HEK293 (cell line): ENCODE results near the gene MPO.
A peak's percentile ranks its signal among the peaks of the same experiment; 100 is the strongest.

Experiments
- CTCF ChIA-PET: fragments of 350-600 bp; formaldehyde crosslinking; extraction: SDS; loops from one replicate; lab custom pipeline; 2021; ENCODE audit warnings: antibody characterized with exemption; lab: Yijun Ruan, JAX
- POLR2A ChIA-PET: fragments of 300-600 bp; formaldehyde crosslinking; extraction: SDS; loops from one replicate; lab custom pipeline; 2020; ENCODE audit warnings: antibody characterized with exemption, inconsistent platforms; lab: Yijun Ruan, JAX
- H3K27ac ChIP-seq: fragments of 200-500 bp; sonication (Bioruptor generic); 2 replicates; pipeline ENCODE4 v1.5.1; 2014; ENCODE audit warnings: low read depth, low read length, control low read depth, inconsistent platforms; ENCODE audit errors: extremely low read depth
- H3K36me3 ChIP-seq, 2 experiments: fragments of 200-500 bp in 1 of 2; sonication (Bioruptor generic) in 1 of 2; 1 replicate in 1 of 2; 2 replicates in 1 of 2; pipeline ENCODE4 v1.5.1; 2014 to 2017; ENCODE audit warnings: inconsistent platforms in 2 of 2, low read length in 2 of 2; ENCODE audit not compliant: control insufficient read depth in 2 of 2, insufficient read depth in 1 of 2
- H3K4me1 ChIP-seq: fragments of 200-500 bp; sonication (Bioruptor generic); 2 replicates; pipeline ENCODE4 v1.5.1; 2014; ENCODE audit warnings: mild to moderate bottlenecking, low read length, inconsistent platforms; ENCODE audit not compliant: control insufficient read depth, insufficient read depth
- H3K4me3 ChIP-seq: 2 replicates; pipeline ENCODE4 v1.5.1; 2011; ENCODE audit warnings: low read depth, mild to moderate bottlenecking, control low read depth, low read length, moderate library complexity
- H3K9me3 ChIP-seq: fragments of 200-500 bp; sonication (Bioruptor generic); 2 replicates; pipeline ENCODE4 v1.5.1; 2014; ENCODE audit warnings: low read depth, low read length, inconsistent platforms; ENCODE audit not compliant: control insufficient read depth, insufficient read depth
- GLI4 ChIP-seq: fragments of 450-650 bp; formaldehyde crosslinking; IDR thresholded peaks from 2 replicates; pipeline ENCODE4 v1.5.1; 2016; ENCODE audit warnings: missing biosample characterization, missing genetic modification characterization
- GLIS2 ChIP-seq: fragments of 450-650 bp; formaldehyde crosslinking; IDR thresholded peaks from 2 replicates; pipeline ENCODE4 v1.5.1; 2016; ENCODE audit warnings: missing biosample characterization, missing genetic modification characterization
- HOXC10 ChIP-seq: sonication (generic); formaldehyde crosslinking; IDR thresholded peaks from 2 replicates; pipeline ENCODE4 v1.8.1; 2023; ENCODE audit warnings: mild to moderate bottlenecking, missing genetic modification reagents
- KLF1 ChIP-seq: fragments of 450-650 bp; formaldehyde crosslinking; IDR thresholded peaks from 2 replicates; pipeline ENCODE4 v1.5.1; 2016; ENCODE audit warnings: missing biosample characterization, missing genetic modification characterization
- KLF10 ChIP-seq: fragments of 450-650 bp; IDR thresholded peaks from 2 replicates; pipeline ENCODE4 v1.5.1; 2018; ENCODE audit warnings: missing biosample characterization, mild to moderate bottlenecking, missing genetic modification characterization
- KLF9 ChIP-seq: fragments of 450-650 bp; formaldehyde crosslinking; IDR thresholded peaks from 2 replicates; pipeline ENCODE4 v1.5.1; 2016; ENCODE audit warnings: missing biosample characterization, missing genetic modification characterization, low read depth
- REPIN1 ChIP-seq: fragments of 450-650 bp; formaldehyde crosslinking; IDR thresholded peaks from 2 replicates; pipeline ENCODE4 v1.5.1; 2017; ENCODE audit warnings: missing biosample characterization, missing genetic modification characterization, low read depth
- SCRT2 ChIP-seq: fragments of 450-650 bp; formaldehyde crosslinking; IDR thresholded peaks from 2 replicates; pipeline ENCODE4 v1.5.1; 2016; ENCODE audit warnings: missing biosample characterization, missing genetic modification characterization
- ZBTB17 ChIP-seq: fragments of 450-650 bp; formaldehyde crosslinking; IDR thresholded peaks from 2 replicates; pipeline ENCODE4 v1.5.1; 2016; ENCODE audit warnings: missing biosample characterization, missing genetic modification characterization
- ZNF112 ChIP-seq: fragments of 450-650 bp; formaldehyde crosslinking; IDR thresholded peaks from 2 replicates; pipeline ENCODE4 v1.5.0; 2017; ENCODE audit warnings: missing biosample characterization, missing genetic modification characterization
- ZNF138 ChIP-seq: fragments of 450-650 bp; formaldehyde crosslinking; IDR thresholded peaks from 2 replicates; pipeline ENCODE4 v1.5.1; 2016; ENCODE audit warnings: missing biosample characterization, missing genetic modification characterization, borderline replicate concordance
- ZNF19 ChIP-seq: fragments of 450-650 bp; formaldehyde crosslinking; IDR thresholded peaks from 2 replicates; pipeline ENCODE4; 2016; ENCODE audit warnings: missing biosample characterization, missing genetic modification characterization, low read depth
- ZNF202 ChIP-seq: fragments of 450-650 bp; formaldehyde crosslinking; IDR thresholded peaks from 2 replicates; pipeline ENCODE4 v1.5.1; 2016; ENCODE audit warnings: missing biosample characterization, missing genetic modification characterization, borderline replicate concordance
- ZNF211 ChIP-seq: fragments of 450-650 bp; formaldehyde crosslinking; IDR thresholded peaks from 2 replicates; pipeline ENCODE4 v1.5.1; 2016; ENCODE audit warnings: low read depth, missing biosample characterization, missing genetic modification characterization
- ZNF274 ChIP-seq, 2 experiments: fragments of 200-500 bp in 1 of 2; fragments of 450-650 bp in 1 of 2; sonication (Bioruptor generic) in 1 of 2; formaldehyde crosslinking in 1 of 2; IDR thresholded peaks; 2 replicates each; pipeline versions ENCODE4 v1.5.1 to v1.6.1; 2014 to 2016; ENCODE audit warnings: borderline replicate concordance in 1 of 2, inconsistent platforms in 1 of 2, low read length in 1 of 2, missing biosample characterization in 1 of 2, missing genetic modification characterization in 1 of 2
- ZNF292 ChIP-seq: fragments of 450-650 bp; formaldehyde crosslinking; IDR thresholded peaks from 2 replicates; pipeline ENCODE4 v1.5.1; 2016; ENCODE audit warnings: low read depth, missing biosample characterization, missing genetic modification characterization, borderline replicate concordance
- ZNF324 ChIP-seq: fragments of 450-650 bp; formaldehyde crosslinking; IDR thresholded peaks from 2 replicates; pipeline ENCODE4 v1.5.1; 2016; ENCODE audit warnings: missing biosample characterization, missing genetic modification characterization
- ZNF549 ChIP-seq: fragments of 450-650 bp; IDR thresholded peaks from 2 replicates; pipeline ENCODE4 v1.5.1; 2018; ENCODE audit warnings: missing biosample characterization, missing genetic modification characterization, mild to moderate bottlenecking, inconsistent platforms, moderate library complexity
- ZNF561 ChIP-seq: fragments of 450-650 bp; IDR thresholded peaks from 2 replicates; pipeline ENCODE4 v1.5.1; 2018; ENCODE audit warnings: missing biosample characterization, missing genetic modification characterization, borderline replicate concordance
- ZNF585B ChIP-seq: fragments of 450-650 bp; formaldehyde crosslinking; IDR thresholded peaks from 2 replicates; pipeline ENCODE4 v1.5.1; 2016; ENCODE audit warnings: missing biosample characterization, missing genetic modification characterization
- ZNF658 ChIP-seq: fragments of 450-650 bp; formaldehyde crosslinking; IDR thresholded peaks from 2 replicates; pipeline ENCODE4; 2016; ENCODE audit warnings: missing biosample characterization, missing genetic modification characterization
- ZNF692 ChIP-seq: fragments of 450-650 bp; formaldehyde crosslinking; IDR thresholded peaks from 2 replicates; pipeline ENCODE4 v1.5.1; 2016; ENCODE audit warnings: missing biosample characterization, missing genetic modification characterization
- ZNF837 ChIP-seq: fragments of 450-650 bp; formaldehyde crosslinking; IDR thresholded peaks from 2 replicates; pipeline ENCODE4 v1.5.1; 2016; ENCODE audit warnings: missing biosample characterization, missing genetic modification characterization
- ZSCAN23 ChIP-seq: fragments of 450-650 bp; formaldehyde crosslinking; IDR thresholded peaks from 2 replicates; pipeline ENCODE4 v1.5.1; 2016; ENCODE audit warnings: missing biosample characterization, missing genetic modification characterization
- ZSCAN5A ChIP-seq: fragments of 450-650 bp; formaldehyde crosslinking; IDR thresholded peaks from 2 replicates; pipeline ENCODE4 v1.5.1; 2016; ENCODE audit warnings: missing biosample characterization, missing genetic modification characterization
- TF ChIP-seq, protein P1 (sequence below): fragments of 450-650 bp; formaldehyde crosslinking; IDR thresholded peaks from 2 replicates; pipeline ENCODE4 v1.5.1; 2017; ENCODE audit warnings: missing biosample characterization, missing genetic modification characterization
- TF ChIP-seq, protein P2 (sequence below): fragments of 450-650 bp; IDR thresholded peaks from 2 replicates; pipeline ENCODE4 v1.5.1; 2018; ENCODE audit warnings: missing biosample characterization, missing genetic modification characterization

The MPO gene

GRCh38 chr17:58300336-58300735 is 19.6 kb upstream of the MPO start:
- no peak overlapping the region for H3K27ac ChIP-seq
- ChIA-PET CTCF (interaction anchor here (0.6 to 1.2 kb wide), 3 partner anchors 7 to 126 kb away, joined by 3 to 4 read pairs (median 3); no protein-coding TSS in a partner anchor), POLR2A (no interaction called here)

GRCh38 chr17:58294034-58294433 is 13.3 kb upstream of the MPO start:
- TF ChIP-seq ZNF211 (tag by site-specific recombination) (peak; percentile 96), SCRT2 (no peak)
- TF ChIP-seq, all 188 proteins: peak for 1
- H3K4me3 ChIP-seq, result no peak overlapping the region
- H3K27ac ChIP-seq, result no peak overlapping the region
- CTCF ChIA-PET, result interaction anchor here (0.6 to 0.9 kb wide), 5 partner anchors 10 to 407 kb away, joined by 4 to 9 read pairs (median 5); no protein-coding TSS in a partner anchor
- peaks cover 7% of the 10 kb centered on the region; the same call in 1 of the 2 replicates for H3K4me1 ChIP-seq
- POLR2A ChIA-PET, result no interaction called here
- no peaks in the 10 kb centered on the region for H3K9me3 ChIP-seq
- H3K36me3 ChIP-seq, result no peaks in the 10 kb centered on the region

More at GRCh38 chr17:58300336-58300735, 19.6 kb upstream of the MPO start:
- H3K36me3 ChIP-seq, result no peaks in the 10 kb centered on the region
- no peak overlapping the region for H3K4me3 ChIP-seq
- no peaks in the 10 kb centered on the region for H3K4me1 ChIP-seq
- no peak for TF ChIP-seq ZNF274 (IDR thresholded peaks at IDR 0.05; ENCODE audit: low read length)
- no peak for TF ChIP-seq ZNF274 (tag by site-specific recombination; IDR thresholded peaks at IDR 0.05; ENCODE audit: borderline replicate concordance)
- no peak for TF ChIP-seq ZBTB17 (tag by site-specific recombination)
- no peak for TF ChIP-seq GLIS2 (tag by site-specific recombination)
- TF ChIP-seq, protein P1, sequence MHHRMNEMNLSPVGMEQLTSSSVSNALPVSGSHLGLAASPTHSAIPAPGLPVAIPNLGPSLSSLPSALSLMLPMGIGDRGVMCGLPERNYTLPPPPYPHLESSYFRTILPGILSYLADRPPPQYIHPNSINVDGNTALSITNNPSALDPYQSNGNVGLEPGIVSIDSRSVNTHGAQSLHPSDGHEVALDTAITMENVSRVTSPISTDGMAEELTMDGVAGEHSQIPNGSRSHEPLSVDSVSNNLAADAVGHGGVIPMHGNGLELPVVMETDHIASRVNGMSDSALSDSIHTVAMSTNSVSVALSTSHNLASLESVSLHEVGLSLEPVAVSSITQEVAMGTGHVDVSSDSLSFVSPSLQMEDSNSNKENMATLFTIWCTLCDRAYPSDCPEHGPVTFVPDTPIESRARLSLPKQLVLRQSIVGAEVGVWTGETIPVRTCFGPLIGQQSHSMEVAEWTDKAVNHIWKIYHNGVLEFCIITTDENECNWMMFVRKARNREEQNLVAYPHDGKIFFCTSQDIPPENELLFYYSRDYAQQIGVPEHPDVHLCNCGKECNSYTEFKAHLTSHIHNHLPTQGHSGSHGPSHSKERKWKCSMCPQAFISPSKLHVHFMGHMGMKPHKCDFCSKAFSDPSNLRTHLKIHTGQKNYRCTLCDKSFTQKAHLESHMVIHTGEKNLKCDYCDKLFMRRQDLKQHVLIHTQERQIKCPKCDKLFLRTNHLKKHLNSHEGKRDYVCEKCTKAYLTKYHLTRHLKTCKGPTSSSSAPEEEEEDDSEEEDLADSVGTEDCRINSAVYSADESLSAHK (tag by site-specific recombination), result no peak
- no peak for TF ChIP-seq ZNF292 (tag by site-specific recombination)
- no peak for TF ChIP-seq ZSCAN23 (tag by site-specific recombination)
- TF ChIP-seq ZNF658 (tag by site-specific recombination), result no peak
- no peak for TF ChIP-seq KLF10
- no peak for TF ChIP-seq ZNF19 (tag by site-specific recombination)
- TF ChIP-seq ZSCAN5A, result no peak
- no peaks in the 10 kb centered on the region for H3K9me3 ChIP-seq

DNA sequence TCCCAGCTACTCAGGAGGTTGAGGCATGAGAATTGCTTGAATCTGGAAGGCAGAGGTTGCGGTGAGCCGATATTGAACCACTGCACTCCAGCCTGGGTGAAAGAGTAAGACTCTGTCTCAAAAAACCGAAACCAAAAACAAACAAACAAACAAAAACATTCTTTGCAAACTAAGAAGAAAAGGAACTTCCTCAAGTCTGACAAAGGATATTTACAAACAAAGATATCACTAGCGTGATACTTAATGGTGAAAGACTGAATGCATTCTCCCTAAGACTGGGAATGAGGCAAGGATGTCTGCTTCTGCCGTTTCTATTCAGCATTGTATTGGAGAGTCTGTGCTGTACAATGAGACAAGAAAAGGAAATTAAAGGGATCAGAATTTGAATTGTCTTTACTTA is 10.5 kb upstream of the MPO start:
- H3K4me1 ChIP-seq, result peaks cover 7% of the 10 kb centered on the region; the same call in 1 of the 2 replicates
- ChIA-PET POLR2A (no interaction called here), CTCF (interaction anchor here (0.7 to 1.8 kb wide), 7 partner anchors 11 to 263 kb away, joined by 3 to 12 read pairs (median 3); partner anchors contain the start of gene RNF43)
- H3K36me3 ChIP-seq, result no peaks in the 10 kb centered on the region
- H3K4me3 ChIP-seq, result no peak overlapping the region
- H3K27ac ChIP-seq, result no peak overlapping the region
- H3K9me3 ChIP-seq, result no peaks in the 10 kb centered on the region
- TF ChIP-seq ZNF837 (tag by site-specific recombination) (no peak), ZNF138 (tag by site-specific recombination) (no peak), HOXC10 (CRISPR knock-in tag) (no peak), REPIN1 (tag by site-specific recombination) (no peak), KLF1 (tag by site-specific recombination) (no peak), ZNF202 (tag by site-specific recombination) (no peak), GLI4 (no peak), ZNF692 (tag by site-specific recombination) (no peak), ZNF324 (no peak), ZNF561 (tag by site-specific recombination) (no peak), KLF9 (tag by site-specific recombination) (no peak), ZNF585B (no peak), ZNF112 (tag by site-specific recombination) (no peak), ZNF549 (tag by site-specific recombination) (no peak)
- TF ChIP-seq, protein P2, sequence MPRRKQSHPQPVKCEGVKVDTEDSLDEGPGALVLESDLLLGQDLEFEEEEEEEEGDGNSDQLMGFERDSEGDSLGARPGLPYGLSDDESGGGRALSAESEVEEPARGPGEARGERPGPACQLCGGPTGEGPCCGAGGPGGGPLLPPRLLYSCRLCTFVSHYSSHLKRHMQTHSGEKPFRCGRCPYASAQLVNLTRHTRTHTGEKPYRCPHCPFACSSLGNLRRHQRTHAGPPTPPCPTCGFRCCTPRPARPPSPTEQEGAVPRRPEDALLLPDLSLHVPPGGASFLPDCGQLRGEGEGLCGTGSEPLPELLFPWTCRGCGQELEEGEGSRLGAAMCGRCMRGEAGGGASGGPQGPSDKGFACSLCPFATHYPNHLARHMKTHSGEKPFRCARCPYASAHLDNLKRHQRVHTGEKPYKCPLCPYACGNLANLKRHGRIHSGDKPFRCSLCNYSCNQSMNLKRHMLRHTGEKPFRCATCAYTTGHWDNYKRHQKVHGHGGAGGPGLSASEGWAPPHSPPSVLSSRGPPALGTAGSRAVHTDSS, result no peak
